ENCODE measurements around the gene CCDC185.

Gene CCDC185

GRCh38 chr1:223393275-223394214 is at the start of gene CCDC185:
CCDC185 (plus strand) TSS chr1:223393415; CDS start chr1:223393476, 61 bp downstream.
- no peak for DNase-seq (ENCODE audit: low read depth in 2 of 2)

- no peak for DNase-seq (ENCODE audit: low read depth in 2 of 2)
Observed at GRCh38 chr1:223343692-223344091, 49.5 kb upstream of the CCDC185 start.

- DNase-seq (ENCODE audit: low read depth in 2 of 2) = no peak
Observed at GRCh38 chr1:223344491-223344890, 48.7 kb upstream of the CCDC185 start.

- DNase-seq (ENCODE audit: low read depth in 2 of 2) = no peak
Observed at GRCh38 chr1:223345720-223346119, 47.5 kb upstream of the CCDC185 start.

- DNase-seq (ENCODE audit: low read depth in 2 of 2) = no peak
Observed at GRCh38 chr1:223346311-223346710, 46.9 kb upstream of the CCDC185 start.

- no peak for DNase-seq (ENCODE audit: low read depth in 2 of 2)
Observed at GRCh38 chr1:223347583-223347982, 45.6 kb upstream of the CCDC185 start.

- no peak for DNase-seq (ENCODE audit: low read depth in 2 of 2)
Observed at GRCh38 chr1:223348439-223348838, 44.8 kb upstream of the CCDC185 start.

- no peak for DNase-seq (ENCODE audit: low read depth in 2 of 2)
Observed at GRCh38 chr1:223349241-223349640, 44.0 kb upstream of the CCDC185 start.

- no peak for DNase-seq (ENCODE audit: low read depth in 2 of 2)
Observed at GRCh38 chr1:223350361-223350908, 42.8 kb upstream of the CCDC185 start.

- DNase-seq (ENCODE audit: low read depth in 2 of 2) = no peak
Observed at GRCh38 chr1:223352944-223353343, 40.3 kb upstream of the CCDC185 start.

- no peak for DNase-seq (ENCODE audit: low read depth in 2 of 2)
Observed at GRCh38 chr1:223353939-223354338, 39.3 kb upstream of the CCDC185 start.

- DNase-seq (ENCODE audit: low read depth in 2 of 2) = no peak
Observed at GRCh38 chr1:223355699-223356098, 37.5 kb upstream of the CCDC185 start.

- DNase-seq (ENCODE audit: low read depth in 2 of 2) = no peak
Observed at GRCh38 chr1:223358826-223359225, 34.4 kb upstream of the CCDC185 start.

- peak in 1 of 2 experiments; percentile 3 for DNase-seq (ENCODE audit: low read depth in 2 of 2)
Observed at GRCh38 chr1:223363057-223363855, 30.0 kb upstream of the CCDC185 start.

GRCh38 chr1:223363856-223364684 is 29.1 kb upstream of the CCDC185 start, which contains the start of gene SUSD4:
SUSD4 (minus strand) TSS chr1:223364176; CDS start chr1:223363425, 751 bp downstream.
- DNase-seq (ENCODE audit: low read depth in 2 of 2) = peak; percentile 25 to 40

GRCh38 chr1:223364685-223365382 is 28.4 kb upstream of the CCDC185 start:
- DNase-seq (ENCODE audit: low read depth in 2 of 2) = peak in 1 of 2 experiments; percentile 2

GRCh38 chr1:223374064-223374610 is 19.1 kb upstream of the CCDC185 start:
- DNase-seq (ENCODE audit: low read depth in 2 of 2) = no peak

GRCh38 chr1:223378754-223379153 is 14.5 kb upstream of the CCDC185 start:
- no peak for DNase-seq (ENCODE audit: low read depth in 2 of 2)

- DNase-seq (ENCODE audit: low read depth in 2 of 2) = no peak
Observed at GRCh38 chr1:223386013-223386412, 7.2 kb upstream of the CCDC185 start.

GRCh38 chr1:223390618-223391017 is 2.6 kb upstream of the CCDC185 start:
- DNase-seq (ENCODE audit: low read depth in 2 of 2) = no peak
